A549 (cell line): ENCODE results near the gene USP4. TPM values are rescaled to one million over a fixed set of nuclear protein-coding genes. Genes with fewer than 3 reads are reported as not detected.

Experiments
- ATAC-seq, 2 experiments: fragments of 200-7000 bp in 1 of 2; fragments of >200 bp in 1 of 2; cut with Nextera tagmentation in 1 of 2; cut with Tn5 transposase in 1 of 2; 3 replicates each; pipeline versions ENCODE4 v1.8.0 to v1.9.1; 2018 to 2020; ENCODE audit warnings: mild to moderate bottlenecking in 1 of 2, moderate library complexity in 1 of 2
- CTCF ChIA-PET: fragments of 300-600 bp; sonication (Branson Sonifier 250); formaldehyde crosslinking; extraction: SDS; loops from one replicate; lab custom pipeline; 2021; ENCODE audit warnings: antibody characterized with exemption, inconsistent platforms; lab: Yijun Ruan, JAX
- POLR2A ChIA-PET: fragments of 350-600 bp; formaldehyde crosslinking; extraction: SDS; loops from one replicate; lab custom pipeline; 2021; ENCODE audit warnings: antibody characterized with exemption, inconsistent platforms; lab: Yijun Ruan, JAX
- DNase-seq, 2 experiments: peaks; one replicate each; pipeline versions ENCODE4 v3.0.0 to v3.0.0-alpha.2; 2011 to 2016; ENCODE audit warnings: low read depth in 1 of 2, low spot score in 1 of 2
- FAIRE-seq: peaks from 2 replicates; lab custom pipeline; 2011; peaks lifted over from hg19 to GRCh38; lab: Jason Lieb, UNC
- H3K27ac ChIP-seq, 2 experiments: fragments of >200 bp; sonication (Bioruptor Twin); formaldehyde crosslinking; 3 replicates each; pipeline ENCODE4 v1.5.1; 2016 to 2017
- H3K4me1 ChIP-seq: fragments of >200 bp; sonication (Bioruptor Twin); formaldehyde crosslinking; 3 replicates; pipeline ENCODE4 v1.6.1; 2016
- H3K4me2 ChIP-seq: fragments of >200 bp; sonication (Bioruptor Twin); formaldehyde crosslinking; 3 replicates; pipeline ENCODE4 v1.6.1; 2016
- H3K4me3 ChIP-seq: fragments of >200 bp; sonication (Bioruptor Twin); formaldehyde crosslinking; 3 replicates; pipeline ENCODE4 v1.5.1; 2016
- H3K9me3 ChIP-seq: fragments of >200 bp; sonication (Bioruptor Twin); formaldehyde crosslinking; 3 replicates; pipeline ENCODE4 v1.6.1; 2016
- CHD4 ChIP-seq: fragments of 200-600 bp; sonication (generic); IDR thresholded peaks from 2 replicates; pipeline ENCODE4 v1.6.1; 2016; ENCODE audit warnings: antibody characterized with exemption, mild to moderate bottlenecking, borderline replicate concordance
- EP300 ChIP-seq, 2 experiments: fragments of >200 bp; sonication (Bioruptor Twin); formaldehyde crosslinking; IDR thresholded peaks; 2 replicates in 1 of 2; 3 replicates in 1 of 2; pipeline ENCODE4 v1.6.1; 2016 to 2017
- FOSB ChIP-seq: fragments of 250-450 bp; sonication (Bioruptor Pico); IDR thresholded peaks from 2 replicates; pipeline ENCODE4 v1.5.0; 2020; ENCODE audit warnings: mild to moderate bottlenecking, moderate library complexity
- HOXB13 ChIP-seq: fragments of 250-450 bp; sonication (Bioruptor Pico); IDR thresholded peaks from 2 replicates; pipeline ENCODE4 v1.5.0; 2020; ENCODE audit warnings: low read depth, mild to moderate bottlenecking, moderate library complexity
- KDM1A ChIP-seq: fragments of 200-600 bp; sonication (generic); IDR thresholded peaks from 2 replicates; pipeline ENCODE4 v1.6.1; 2016; ENCODE audit warnings: low read depth, mild to moderate bottlenecking
- MAZ ChIP-seq: fragments of 150-350 bp; IDR thresholded peaks from 2 replicates; pipeline ENCODE4 v1.6.1; 2014; ENCODE audit warnings: antibody characterized with exemption, low read depth, low read length, borderline replicate concordance
- MYC ChIP-seq: IDR thresholded peaks from 2 replicates; pipeline ENCODE4 v1.6.1; 2012; ENCODE audit warnings: mild to moderate bottlenecking, inconsistent platforms, low read length, improper control_type of control experiment, borderline replicate concordance
- NFE2L2 ChIP-seq: fragments of 150-350 bp; conservative IDR thresholded peaks from 2 replicates; pipeline ENCODE4 v1.6.1; 2014; ENCODE audit warnings: low read length
- NPAS2 ChIP-seq: fragments of 250-450 bp; sonication (Bioruptor Pico); IDR thresholded peaks from 2 replicates; pipeline ENCODE4 v1.8.0; 2022; ENCODE audit warnings: mild to moderate bottlenecking, moderate library complexity, borderline replicate concordance
- NR3C1 ChIP-seq: fragments of >200 bp; sonication (Bioruptor Twin); formaldehyde crosslinking; IDR thresholded peaks from 3 replicates; pipeline ENCODE4 v1.6.1; 2017
- PBX3 ChIP-seq: IDR thresholded peaks from 2 replicates; pipeline ENCODE4 v1.6.1; 2012
- PHF8 ChIP-seq: fragments of 200-600 bp; sonication (generic); IDR thresholded peaks from 2 replicates; pipeline ENCODE4 v1.6.1; 2016; ENCODE audit warnings: low read depth, mild to moderate bottlenecking, antibody characterized with exemption, moderate library complexity, borderline replicate concordance
- POLR2A ChIP-seq: IDR thresholded peaks from 2 replicates; pipeline ENCODE4 v1.6.1; 2012; ENCODE audit warnings: mild to moderate bottlenecking, low read length
- RARB ChIP-seq: fragments of 250-450 bp; sonication (Bioruptor Pico); IDR thresholded peaks from 2 replicates; pipeline ENCODE4 v1.8.0; 2021; ENCODE audit warnings: mild to moderate bottlenecking, moderate library complexity
- REST ChIP-seq: fragments of 200-600 bp; sonication (generic); IDR thresholded peaks from 2 replicates; pipeline ENCODE4 v1.6.1; 2016; ENCODE audit warnings: antibody characterized with exemption, mild to moderate bottlenecking, moderate library complexity
- RFX5 ChIP-seq: fragments of 450-650 bp; IDR thresholded peaks from 2 replicates; pipeline ENCODE4 v1.7.1; 2014; ENCODE audit warnings: antibody characterized with exemption, mild to moderate bottlenecking, moderate library complexity
- RNF2 ChIP-seq: fragments of 200-600 bp; sonication (generic); IDR thresholded peaks from 2 replicates; pipeline ENCODE4 v1.6.1; 2016; ENCODE audit warnings: low read depth, mild to moderate bottlenecking, antibody characterized with exemption, moderate library complexity, borderline replicate concordance
- SMC3 ChIP-seq: fragments of >200 bp; sonication (Bioruptor Twin); formaldehyde crosslinking; IDR thresholded peaks from 3 replicates; pipeline ENCODE4 v1.6.1; 2018; ENCODE audit warnings: inconsistent platforms
- TP53 ChIP-seq: fragments of 250-450 bp; sonication (Bioruptor Pico); IDR thresholded peaks from 2 replicates; pipeline ENCODE4 v1.5.0; 2021; ENCODE audit warnings: mild to moderate bottlenecking, moderate library complexity
- USF2 ChIP-seq: fragments of 450-650 bp; IDR thresholded peaks from 2 replicates; pipeline ENCODE4 v1.6.1; 2014; ENCODE audit warnings: antibody characterized with exemption
- ZNF302 ChIP-seq: fragments of 250-450 bp; sonication (Bioruptor Pico); IDR thresholded peaks from 2 replicates; pipeline ENCODE4 v1.9.0; 2021; ENCODE audit warnings: inconsistent platforms, mild to moderate bottlenecking, moderate library complexity
- ZSCAN20 ChIP-seq: fragments of 250-450 bp; sonication (Bioruptor Pico); IDR thresholded peaks from 2 replicates; pipeline ENCODE4 v1.8.0; 2022; ENCODE audit warnings: mild to moderate bottlenecking, moderate library complexity
- WGBS: methylation state at CpG from one replicate; pipeline ENCODE4 v1.1.6; 2017; ENCODE audit errors: missing lambda C conversion rate; 5-methylcytosine and 5-hydroxymethylcytosine counted together
- polyA plus RNA-seq, 4 experiments: library from polyadenylated mRNA; depleted of rRNA in 3 of 4; stranded (reverse); fragments of >200 nt; fragmentation: RNase III in 1 of 4; extraction: RNeasy Plus Mini Kit Qiagen cat#74134 plus additional on column Dnase treatment in 1 of 4; gene quantifications; 2 replicates in 3 of 4; 3 replicates in 1 of 4; pipeline ENCODE4 v1.2.3, GENCODE V29; 2011 to 2017

Gene USP4
- polyA plus RNA-seq, 2 of the 4 experiments (the other 2 are of a cell fraction) = 12.9 to 23.7 TPM

- TF ChIP-seq PBX3 = no peak
Observed at GRCh38 chr3:49270156-49270500, 69.7 kb downstream of the USP4 start (continued).

- WGBS = 80% methylated on average over 2 of the region's 3 CpGs
Observed at GRCh38 chr3:49269443-49270155, 70.3 kb downstream of the USP4 start.

GRCh38 chr3:49266410-49267095 is 73.3 kb downstream of the USP4 start:
- DNase-seq (no peak), ATAC-seq (no peak), FAIRE-seq (no peak)
- Histone ChIP-seq H3K27ac (no peak overlapping the region), H3K4me3 (no peak overlapping the region), H3K9me3 (no peaks in the 10 kb centered on the region), H3K4me2 (no peak overlapping the region), H3K4me1 (no peaks in the 10 kb centered on the region)
- ChIA-PET POLR2A (no interaction called here), CTCF (interaction anchor here (0.5 to 2.0 kb wide), 3 partner anchors 95 to 169 kb away, joined by 3 to 6 read pairs (median 3); partner anchors contain the start of gene KLHDC8B)
- WGBS = 96% methylated on average over 3 of the region's 5 CpGs
- TF ChIP-seq REST (no peak), KDM1A (no peak), NPAS2 (CRISPR knock-in tag) (no peak), RFX5 (no peak), NR3C1 (no peak), HOXB13 (CRISPR knock-in tag) (no peak), POLR2A (no peak), RARB (no peak), USF2 (no peak), EP300 (IDR thresholded peaks at IDR 0.05) (no peak), TP53 (CRISPR knock-in tag) (no peak), ZSCAN20 (CRISPR knock-in tag) (no peak), RNF2 (no peak), MYC (no peak), SMC3 (no peak), CHD4 (no peak)

More at GRCh38 chr3:49269443-49270155, 70.3 kb downstream of the USP4 start:
- TF ChIP-seq MAZ = no peak
- no peak for TF ChIP-seq NFE2L2
- TF ChIP-seq REST = no peak
- TF ChIP-seq NPAS2 (CRISPR knock-in tag) = no peak
- no peak for TF ChIP-seq FOSB (CRISPR knock-in tag)
- no peak for TF ChIP-seq POLR2A
- TF ChIP-seq EP300 (IDR thresholded peaks at IDR 0.05) = no peak
- no peak for TF ChIP-seq ZNF302 (CRISPR knock-in tag)
- no peak for TF ChIP-seq PHF8
- DNase-seq (no peak), ATAC-seq (no peak), FAIRE-seq (no peak)
- POLR2A ChIA-PET = no interaction called here
- CTCF ChIA-PET = interaction anchor here (0.6 kb wide), 1 partner anchor 42 kb away, joined by 4 read pairs; no protein-coding TSS in a partner anchor
- H3K4me1 ChIP-seq = no peaks in the 10 kb centered on the region
- H3K4me3 ChIP-seq = no peak overlapping the region
- no peak overlapping the region for H3K4me2 ChIP-seq
- no peak overlapping the region for H3K27ac ChIP-seq
- H3K9me3 ChIP-seq = no peaks in the 10 kb centered on the region
